ENCODE measurements around the gene ZNF385B.

DNA sequence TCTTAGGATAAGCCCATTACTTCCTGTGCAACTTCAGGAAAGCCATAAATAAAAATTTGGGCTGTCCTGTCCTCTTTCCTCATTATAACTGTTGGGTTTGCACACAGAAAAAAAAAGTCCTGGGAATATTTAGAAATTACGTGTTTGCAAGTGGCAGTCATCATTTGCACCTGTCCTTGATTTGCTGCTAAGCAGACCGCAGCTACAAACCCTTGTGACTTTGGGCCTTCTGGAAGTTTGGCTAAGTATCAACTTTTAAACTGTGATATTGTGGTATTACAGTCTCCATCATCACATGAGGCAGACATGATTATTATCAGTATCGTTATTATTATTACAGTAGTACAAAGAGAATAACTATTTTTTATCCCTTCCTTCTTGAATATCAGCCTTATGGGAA lies 336.1 kb downstream of the ZNF385B start:
- TF ChIP-seq, protein P1, sequence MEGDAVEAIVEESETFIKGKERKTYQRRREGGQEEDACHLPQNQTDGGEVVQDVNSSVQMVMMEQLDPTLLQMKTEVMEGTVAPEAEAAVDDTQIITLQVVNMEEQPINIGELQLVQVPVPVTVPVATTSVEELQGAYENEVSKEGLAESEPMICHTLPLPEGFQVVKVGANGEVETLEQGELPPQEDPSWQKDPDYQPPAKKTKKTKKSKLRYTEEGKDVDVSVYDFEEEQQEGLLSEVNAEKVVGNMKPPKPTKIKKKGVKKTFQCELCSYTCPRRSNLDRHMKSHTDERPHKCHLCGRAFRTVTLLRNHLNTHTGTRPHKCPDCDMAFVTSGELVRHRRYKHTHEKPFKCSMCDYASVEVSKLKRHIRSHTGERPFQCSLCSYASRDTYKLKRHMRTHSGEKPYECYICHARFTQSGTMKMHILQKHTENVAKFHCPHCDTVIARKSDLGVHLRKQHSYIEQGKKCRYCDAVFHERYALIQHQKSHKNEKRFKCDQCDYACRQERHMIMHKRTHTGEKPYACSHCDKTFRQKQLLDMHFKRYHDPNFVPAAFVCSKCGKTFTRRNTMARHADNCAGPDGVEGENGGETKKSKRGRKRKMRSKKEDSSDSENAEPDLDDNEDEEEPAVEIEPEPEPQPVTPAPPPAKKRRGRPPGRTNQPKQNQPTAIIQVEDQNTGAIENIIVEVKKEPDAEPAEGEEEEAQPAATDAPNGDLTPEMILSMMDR (IDR thresholded peaks at IDR 0.05): no peak
- TF ChIP-seq POLR2A (IDR thresholded peaks at IDR 0.05): no peak

Data from ovary (tissue), 3 donors.